ENCODE measurements around the gene TMEM248.

- TF ChIP-seq CTCF (IDR thresholded peaks at IDR 0.05; ENCODE audit: low read depth, low read length): no peak
- TF ChIP-seq EZH2phosphoT487 (IDR thresholded peaks at IDR 0.05; ENCODE audit: low read depth): no peak
These were observed 13.3 kb upstream of the TMEM248 start for GRCh38 chr7:66907731-66908130.
